IMR-90 (cell line): Measurements from ENCODE around the gene HPSE. TPM values are rescaled to one million over a fixed set of nuclear protein-coding genes. Genes with fewer than 3 reads are reported as not detected.
A peak's percentile ranks its signal among the peaks of the same experiment; 100 is the strongest.

Experiments
- ATAC-seq: fragments of 200-7000 bp; cut with Tn5 transposase; 2 replicates; pipeline ENCODE4 v1.9.1; 2020; ENCODE audit warnings: low read depth, mild to moderate bottlenecking, moderate library complexity
- BruUV-seq: library from RNA; stranded (reverse); fragments of 400-500 nt; replicated peaks from 2 replicates; lab custom pipeline; 2021; lab: Mats Ljungman, UMichigan
- CTCF ChIA-PET: fragments of 300-600 bp; formaldehyde crosslinking; extraction: SDS; loops from one replicate; lab custom pipeline; 2021; ENCODE audit warnings: antibody characterized with exemption; lab: Yijun Ruan, JAX
- POLR2A ChIA-PET: fragments of 300-600 bp; sonication (Branson Sonifier 250); formaldehyde crosslinking; loops from one replicate; lab custom pipeline; 2022; ENCODE audit warnings: antibody characterized with exemption; ENCODE audit not compliant: unreplicated experiment; lab: Charles Lee
- DNase-seq: peaks from one replicate; pipeline ENCODE4 v3.0.0; 2013
- H2AFZ ChIP-seq: replicated peaks from 2 replicates; pipeline ENCODE3; 2013; ENCODE audit warnings: low read length, mild to moderate bottlenecking; ENCODE audit not compliant: poor library complexity
- H2AK5ac ChIP-seq: 2 replicates; pipeline ENCODE4 v1.6.1; 2013; ENCODE audit warnings: low read depth, low read length, inconsistent platforms
- H2AK9ac ChIP-seq: replicated peaks from 2 replicates; pipeline ENCODE3; 2013; ENCODE audit warnings: mild to moderate bottlenecking, low read depth, low read length, moderate library complexity; ENCODE audit not compliant: poor library complexity
- H2BK120ac ChIP-seq: 2 replicates; pipeline ENCODE4 v1.6.1; 2013; ENCODE audit warnings: low read depth, low read length, inconsistent platforms
- H2BK15ac ChIP-seq: 3 replicates; pipeline ENCODE4 v1.6.1; 2013; ENCODE audit warnings: low read depth, low read length, inconsistent platforms
- H2BK20ac ChIP-seq: 2 replicates; pipeline ENCODE4 v1.6.1; 2013; ENCODE audit warnings: low read depth, mild to moderate bottlenecking, inconsistent platforms, low read length, moderate library complexity
- H2BK5ac ChIP-seq: 2 replicates; pipeline ENCODE4 v1.6.1; 2013; ENCODE audit warnings: mild to moderate bottlenecking, low read depth, low read length, inconsistent platforms; ENCODE audit not compliant: poor library complexity, severe bottlenecking
- H3K14ac ChIP-seq: replicated peaks from 2 replicates; pipeline ENCODE4 v1.6.1; 2013; ENCODE audit warnings: low read depth, low read length, inconsistent platforms
- H3K18ac ChIP-seq: 2 replicates; pipeline ENCODE4 v1.6.1; 2013; ENCODE audit warnings: low read depth, low read length, control low read depth
- H3K23ac ChIP-seq: 2 replicates; pipeline ENCODE4 v1.6.1; 2013; ENCODE audit warnings: low read depth, low read length, inconsistent platforms
- H3K27ac ChIP-seq: 2 replicates; pipeline ENCODE4 v1.5.1; 2013; ENCODE audit warnings: mild to moderate bottlenecking, control low read depth, low read length; ENCODE audit not compliant: insufficient read depth
- H3K27me3 ChIP-seq: 2 replicates; pipeline ENCODE4 v1.6.1; 2013; ENCODE audit warnings: low read length; ENCODE audit not compliant: control insufficient read depth, insufficient read depth
- H3K36me3 ChIP-seq: 2 replicates; pipeline ENCODE4 v1.6.1; 2013; ENCODE audit warnings: low read length, mixed read lengths; ENCODE audit not compliant: control insufficient read depth, insufficient read depth
- H3K4ac ChIP-seq: 2 replicates; pipeline ENCODE4 v1.6.1; 2013; ENCODE audit warnings: low read depth, low read length, inconsistent platforms
- H3K4me1 ChIP-seq: 2 replicates; pipeline ENCODE4 v1.6.1; 2013; ENCODE audit warnings: low read length, mixed read lengths; ENCODE audit not compliant: control insufficient read depth, insufficient read depth
- H3K4me2 ChIP-seq: 2 replicates; pipeline ENCODE4 v1.6.1; 2013; ENCODE audit warnings: low read depth, mild to moderate bottlenecking, control low read depth, low read length, moderate library complexity
- H3K4me3 ChIP-seq: 2 replicates; pipeline ENCODE4 v1.5.1; 2013; ENCODE audit warnings: low read depth, mild to moderate bottlenecking, control low read depth, low read length, moderate library complexity; ENCODE audit not compliant: insufficient read depth
- H3K56ac ChIP-seq: 2 replicates; pipeline ENCODE4 v1.6.1; 2013; ENCODE audit warnings: low read length, inconsistent platforms; ENCODE audit not compliant: insufficient read depth; ENCODE audit errors: extremely low read depth
- H3K79me1 ChIP-seq, 2 experiments: 2 replicates each; pipeline ENCODE4 v1.6.1; 2013; ENCODE audit warnings: low read length in 2 of 2, inconsistent platforms in 1 of 2, low read depth in 1 of 2
- H3K9ac ChIP-seq: 2 replicates; pipeline ENCODE4 v1.6.1; 2013; ENCODE audit warnings: low read depth, low read length, control low read depth
- H3K9me1 ChIP-seq: 2 replicates; pipeline ENCODE4 v1.6.1; 2013; ENCODE audit warnings: low read length, inconsistent platforms; ENCODE audit not compliant: insufficient read depth
- H3K9me3 ChIP-seq: 2 replicates; pipeline ENCODE4 v1.6.1; 2013; ENCODE audit warnings: low read length; ENCODE audit not compliant: control insufficient read depth, insufficient read depth
- H4K20me1 ChIP-seq: 2 replicates; pipeline ENCODE4 v1.6.1; 2013; ENCODE audit warnings: low read length, inconsistent platforms; ENCODE audit not compliant: insufficient read depth
- H4K5ac ChIP-seq: 2 replicates; pipeline ENCODE4 v1.6.1; 2013; ENCODE audit warnings: mild to moderate bottlenecking, low read depth, low read length, control low read depth
- H4K8ac ChIP-seq, 2 experiments: 2 replicates each; pipeline ENCODE4 v1.6.1; 2013; ENCODE audit warnings: low read depth in 2 of 2, low read length in 2 of 2, control low read depth in 1 of 2, inconsistent platforms in 1 of 2
- H4K91ac ChIP-seq: 2 replicates; pipeline ENCODE4 v1.6.1; 2013; ENCODE audit warnings: low read depth, low read length, inconsistent platforms; ENCODE audit not compliant: insufficient read depth
- BHLHE40 ChIP-seq: fragments of 150-350 bp; IDR thresholded peaks from 2 replicates; pipeline ENCODE4 v1.6.1; 2016; ENCODE audit warnings: mild to moderate bottlenecking, low read depth, low read length
- CEBPB ChIP-seq: IDR thresholded peaks from 2 replicates; pipeline ENCODE4 v1.6.1; 2012; ENCODE audit warnings: low read depth, low read length, improper control_type of control experiment
- CHD1 ChIP-seq: IDR thresholded peaks from 2 replicates; pipeline ENCODE4 v1.6.1; 2012; ENCODE audit warnings: low read depth, low read length, improper control_type of control experiment
- CTCF ChIP-seq: conservative IDR thresholded peaks from 2 replicates; pipeline ENCODE4 v1.5.1; 2012; ENCODE audit warnings: mild to moderate bottlenecking, low read depth, low read length, improper control_type of control experiment
- ELK1 ChIP-seq: fragments of 150-350 bp; IDR thresholded peaks from 2 replicates; pipeline ENCODE4 v1.6.1; 2016; ENCODE audit warnings: low read depth, mild to moderate bottlenecking, low read length, moderate library complexity, borderline replicate concordance
- FOS ChIP-seq: fragments of 150-350 bp; IDR thresholded peaks from 2 replicates; pipeline ENCODE4 v1.6.1; 2016; ENCODE audit warnings: low read depth, low read length
- MAFK ChIP-seq: IDR thresholded peaks from 2 replicates; pipeline ENCODE4 v1.6.1; 2012; ENCODE audit warnings: low read depth, low read length, improper control_type of control experiment
- MAZ ChIP-seq: IDR thresholded peaks from 2 replicates; pipeline ENCODE4 v1.6.1; 2012; ENCODE audit warnings: low read depth, mild to moderate bottlenecking, low read length, improper control_type of control experiment, moderate library complexity, borderline replicate concordance
- MXI1 ChIP-seq: IDR thresholded peaks from 2 replicates; pipeline ENCODE4 v1.6.1; 2012; ENCODE audit warnings: low read depth, mild to moderate bottlenecking, low read length, moderate library complexity, borderline replicate concordance
- NFE2L2 ChIP-seq: fragments of 150-350 bp; IDR thresholded peaks from 2 replicates; pipeline ENCODE4 v1.6.1; 2016; ENCODE audit warnings: low read depth, mild to moderate bottlenecking, low read length
- POLR2A ChIP-seq: IDR thresholded peaks from 2 replicates; pipeline ENCODE4 v1.6.1; 2012; ENCODE audit warnings: mild to moderate bottlenecking, low read depth, low read length
- RAD21 ChIP-seq: IDR thresholded peaks from 2 replicates; pipeline ENCODE4 v1.6.1; 2012; ENCODE audit warnings: low read length, improper control_type of control experiment
- RCOR1 ChIP-seq: IDR thresholded peaks from 2 replicates; pipeline ENCODE4 v1.6.1; 2012; ENCODE audit warnings: mild to moderate bottlenecking, low read length, improper control_type of control experiment; ENCODE audit not compliant: insufficient replicate concordance
- RFX5 ChIP-seq: IDR thresholded peaks from 2 replicates; pipeline ENCODE4 v1.8.0; 2012; ENCODE audit warnings: low read depth, mild to moderate bottlenecking, low read length, moderate library complexity
- SMC3 ChIP-seq: fragments of 150-350 bp; IDR thresholded peaks from 2 replicates; pipeline ENCODE4 v1.6.1; 2016; ENCODE audit warnings: low read depth, mild to moderate bottlenecking, antibody characterized with exemption, low read length, moderate library complexity
- USF2 ChIP-seq: fragments of 150-350 bp; IDR thresholded peaks from 2 replicates; pipeline ENCODE4 v1.6.1; 2017; ENCODE audit warnings: mild to moderate bottlenecking, antibody characterized with exemption, low read length, low read depth
- WGBS, 2 experiments: methylation state at CpG; one replicate each; pipeline versions ENCODE4 v1.1.5 to v1.1.7; 2013; ENCODE audit warnings: missing lambda C conversion rate in 2 of 2; ENCODE audit not compliant: insufficient read length in 1 of 2; ENCODE audit errors: extremely low coverage in 2 of 2; 5-methylcytosine and 5-hydroxymethylcytosine counted together
- dilution Hi-C: fragments of 300-500 bp; cut with HindIII; formaldehyde crosslinking; loops from one replicate; pipeline ENCODE4 v1.14.3; 2018; ENCODE audit warnings: low sequenced_read_pairs; ENCODE audit not compliant: unreplicated experiment
- in situ Hi-C: fragments of 300-500 bp; cut with MboI; formaldehyde crosslinking; loops from 3 replicates; pipeline ENCODE4 v1.14.3; 2019; ENCODE audit warnings: low sequenced_read_pairs, inconsistent platforms, mixed read lengths
- intact Hi-C: fragments of 100-400 bp; cut with micrococcal nuclease; formaldehyde crosslinking; loops from 2 replicates; pipeline ENCODE4 v1.10.0; 2022
- polyA plus RNA-seq, 3 experiments: library from polyadenylated mRNA; depleted of rRNA; stranded (reverse); fragments of >200 nt; gene quantifications; 2 replicates each; pipeline ENCODE4 v1.2.3, GENCODE V29; 2012; ENCODE audit warnings: low replicate concordance in 1 of 3
- total RNA-seq: library from RNA; depleted of rRNA; stranded (reverse); fragments of >200 nt; gene quantifications from 2 replicates; pipeline ENCODE4 v1.2.3, GENCODE V29; 2012

HPSE gene
- total and polyA plus RNA-seq, 2 of the 4 experiments (the other 2 are of a cell fraction): under 0.01 to 0.09 TPM

- Histone ChIP-seq H2AK5ac (no peak overlapping the region), H3K27me3 (no peaks in the 10 kb centered on the region), H3K14ac (no peak overlapping the region), H2BK120ac (peak overlapping the region; percentile 68), H3K79me1 (0 out of 4 replicates have a peak, but pooled peaks cover 0 to 3% of the 10 kb centered on the region in 2 experiments), H3K9me3 (no peaks in the 10 kb centered on the region), H3K9me1 (peaks cover 12% of the 10 kb centered on the region), H3K27ac (peak overlapping the region; percentile 85; the same call in 1 of the 2 replicates), H3K36me3 (no peaks in the 10 kb centered on the region), H3K9ac (no peak overlapping the region), H3K23ac (no peak overlapping the region), H4K8ac (no peak overlapping the region; a peak in 1 of 4 replicates), H3K4me1 (peaks cover 8% of the 10 kb centered on the region), H3K56ac (no peak overlapping the region), H2AK9ac (no peak overlapping the region), H4K20me1 (no peaks in the 10 kb centered on the region), H2BK20ac (no peak overlapping the region), H3K4me2 (no peak overlapping the region), H2AFZ (no peak overlapping the region), H4K91ac (no peak overlapping the region), H4K5ac (no peak overlapping the region), H3K4ac (no peak overlapping the region), H2BK5ac (no peak overlapping the region), H2BK15ac (no peak overlapping the region), H3K4me3 (no peak overlapping the region), H3K18ac (no peak overlapping the region)
- in situ Hi-C loops: loop anchor here (5.0 kb wide), 1 partner anchor 188 kb away; no protein-coding TSS in a partner anchor
- CTCF ChIA-PET: no interaction called here
- DNase-seq: peak; percentile 76
- intact Hi-C loops: no loop called here
- peak; percentile 32 for ATAC-seq
- POLR2A ChIA-PET: no interaction called here
- no CpG with 5 or more reads among the region's 1 CpG for WGBS, 2 experiments
- TF ChIP-seq MXI1 (no peak), RFX5 (no peak), CTCF (no peak), RCOR1 (no peak), NFE2L2 (no peak), CEBPB (no peak), FOS (no peak), RAD21 (no peak), SMC3 (no peak), ELK1 (no peak), MAZ (no peak), CHD1 (no peak), BHLHE40 (no peak), POLR2A (no peak), USF2 (no peak), MAFK (no peak)
- no TSS peak for BruUV-seq
- dilution Hi-C loops: no loop called here
Measured at GRCh38 chr4:83255584-83255983, 79.1 kb downstream of the HPSE start.
